ENCODE measurements around the gene EXTL1. TPM values are rescaled to one million over a fixed set of nuclear protein-coding genes. Genes with fewer than 3 reads are reported as not detected.

EXTL1 gene

DNA sequence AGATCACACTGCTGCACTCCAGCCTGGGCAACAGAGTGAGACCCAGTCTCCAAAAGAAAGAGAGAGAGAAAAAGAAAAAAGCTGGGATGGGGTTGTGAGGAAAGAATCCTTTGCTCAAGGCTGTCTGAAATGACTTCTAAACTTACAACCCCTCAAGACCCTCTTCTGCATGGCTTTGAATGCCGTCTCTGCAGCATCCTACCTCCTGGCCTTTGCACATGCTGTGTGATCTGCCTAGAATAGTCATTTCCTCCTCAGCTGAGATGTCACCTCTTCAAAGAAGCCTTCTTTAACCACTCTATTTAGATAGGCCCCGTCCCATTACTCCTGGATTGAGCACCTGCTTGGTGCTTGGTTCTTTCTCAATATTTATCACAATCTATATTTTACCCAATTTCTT is 63.3 kb downstream of the EXTL1 start:
- Histone ChIP-seq H3K23ac (ENCODE audit: low read depth, low read length, poor library complexity) (no peak overlapping the region), H2BK5ac (ENCODE audit: low read length) (no peak overlapping the region), H2AK5ac (ENCODE audit: low read depth, low read length) (no peak overlapping the region), H2BK120ac (ENCODE audit: low read depth, low read length) (no peak overlapping the region), H3K4me2 (ENCODE audit: insufficient read depth, low read length, poor library complexity, severe bottlenecking) (no peak overlapping the region), H3K4me3 (ENCODE audit: low read length in 2 of 2) (no peak overlapping the region), H3K14ac (ENCODE audit: low read length) (no peak overlapping the region), H3K4ac (ENCODE audit: low read length) (no peak overlapping the region), H3K27ac (replicated peaks; ENCODE audit: low read length) (no peak overlapping the region), H2AFZ (ENCODE audit: low read length) (no peak overlapping the region), H3K18ac (ENCODE audit: low read length) (no peak overlapping the region), H4K8ac (ENCODE audit: low read depth, low read length) (no peak overlapping the region), H3K27me3 (ENCODE audit: control insufficient read depth in 3 of 3, insufficient read depth in 3 of 3, low read depth in 1 of 3, low read length in 3 of 3) (peaks cover 0 to 21% (median 0%) of the 10 kb centered on the region in 3 experiments), H3K79me1 (ENCODE audit: low read depth, low read length) (no peaks in the 10 kb centered on the region), H3K9me3 (replicated peaks in 1 of 2; ENCODE audit: control insufficient read depth in 2 of 2, insufficient read depth in 1 of 2, low read depth in 1 of 2, low read length in 2 of 2) (no peaks in the 10 kb centered on the region), H3K9ac (ENCODE audit: low read depth, low read length, poor library complexity) (no peak overlapping the region), H2BK12ac (ENCODE audit: low read length) (no peak overlapping the region), H4K91ac (ENCODE audit: low read depth, low read length, poor library complexity) (no peak overlapping the region), H3K4me1 (ENCODE audit: control insufficient read depth in 2 of 2, insufficient read depth in 1 of 2, low read depth in 1 of 2, low read length in 2 of 2) (no peaks in the 10 kb centered on the region), H2BK15ac (ENCODE audit: low read length) (no peak overlapping the region), H3K36me3 (replicated peaks in 1 of 2; ENCODE audit: control insufficient read depth in 2 of 2, insufficient read depth in 2 of 2, low read length in 2 of 2) (no peaks in the 10 kb centered on the region)
- no peak for DNase-seq (ENCODE audit: low spot score)
- no CpG with 5 or more reads among the region's 2 CpGs for WGBS, 2 donors (ENCODE audit: extremely low coverage in 2 of 2, insufficient read length in 2 of 2, insufficient replicate concordance in 1 of 2)

Small RNAs within 50 kb of the gene (small RNA-seq; reads per million reads assigned to genes)
- gene RF00283 (ENCODE audit: insufficient read depth) (not detected), gene RF00492 (ENCODE audit: insufficient read depth) (not detected)

All from neuronal stem cell (in vitro differentiated cells).